ENCODE measurements around the gene PRIMA1. TPM values are rescaled to one million over a fixed set of nuclear protein-coding genes. Genes with fewer than 3 reads are reported as not detected.

PRIMA1 gene
- total and polyA plus RNA-seq, 9 of the 15 experiments (the other 6 are each of a cell fraction or from before 2014, with no cell fraction given) = not detected

DNA sequence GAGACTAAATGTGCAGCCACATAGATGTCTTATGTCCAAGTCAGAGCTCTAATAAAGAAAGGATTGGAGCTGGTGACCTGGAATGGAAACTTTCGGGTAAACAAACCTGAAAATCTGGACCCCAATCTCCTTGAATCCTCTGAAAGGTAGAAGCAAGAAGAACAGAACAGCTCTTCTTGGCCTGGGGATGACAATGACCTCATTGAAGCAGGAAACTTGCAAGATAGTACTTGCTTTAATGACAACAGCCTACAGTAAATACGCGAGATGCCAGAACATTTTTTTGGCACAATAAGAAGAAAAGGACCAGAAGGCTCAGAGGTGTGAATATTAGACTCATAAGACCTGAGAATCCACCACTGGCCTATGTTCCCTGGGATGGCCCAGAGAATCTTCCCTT lies 4.1 kb upstream of the PRIMA1 start:
- Histone ChIP-seq H3K9me1 (ENCODE audit: control insufficient read depth, insufficient read depth, low read length) (no peaks in the 10 kb centered on the region), H3K9me3 (replicated peaks; ENCODE audit: control insufficient read depth, insufficient read depth, low read depth, low read length) (no peaks in the 10 kb centered on the region), H3K36me3 (ENCODE audit: control insufficient read depth, insufficient read depth, low read length) (no peaks in the 10 kb centered on the region), H3K4me1 (replicated peaks in 1 of 2; ENCODE audit: control insufficient read depth in 2 of 2, insufficient read depth in 2 of 2, low read length in 2 of 2) (no peaks in the 10 kb centered on the region; a peak in 1 of 5 replicates), H3K27me3 (ENCODE audit: control insufficient read depth in 2 of 2, insufficient read depth in 2 of 2, low read length in 2 of 2) (peaks cover 0 to 14% of the 10 kb centered on the region in 2 experiments; a peak in 1 of 5 replicates), H3K79me2 (ENCODE audit: control insufficient read depth, insufficient read depth, low read length) (no peaks in the 10 kb centered on the region), H3K9ac (ENCODE audit: insufficient read depth in 1 of 2, low read depth in 2 of 2, low read length in 2 of 2) (no peak overlapping the region), H4K20me1 (replicated peaks; ENCODE audit: control insufficient read depth, insufficient read depth, low read length) (no peaks in the 10 kb centered on the region), H2AFZ (ENCODE audit: low read depth, low read length) (no peak overlapping the region), H3K4me2 (ENCODE audit: insufficient read depth, low read length) (no peak overlapping the region), H3K27ac (ENCODE audit: extremely low read depth, low read depth, low read length) (no peak overlapping the region), H3K4me3 (no peak overlapping the region)
- DNase-seq (ENCODE audit: extremely low read depth in 1 of 4, low spot score in 3 of 4) = no peak
- ATAC-seq = no peak
- in situ Hi-C loops (cut with MboI) = no loop called here
- POLR2A ChIA-PET = no interaction called here
- 4% methylated on average over 3 of the region's 3 CpGs for WGBS (ENCODE audit: insufficient coverage, low coverage, missing lambda C conversion rate)
- intact Hi-C loops (cut with micrococcal nuclease) = no loop called here
- FAIRE-seq = no peak
- CTCF ChIA-PET (ENCODE audit: low intra/inter-chr PET ratio) = no interaction called here
- BruUV-seq (replicated peaks) = no TSS peak
- TF ChIP-seq RBBP5 (IDR thresholded peaks at IDR 0.05; ENCODE audit: borderline replicate concordance, insufficient read depth, low read length, poor library complexity, severe bottlenecking) (no peak), SP2 (IDR thresholded peaks at IDR 0.05; ENCODE audit: extremely low read depth, low read depth, low read length, poor library complexity, severe bottlenecking) (no peak), CBX3 (IDR thresholded peaks at IDR 0.05; ENCODE audit: borderline replicate concordance in 1 of 2, low read length in 2 of 2) (no peak), KDM5B (IDR thresholded peaks at IDR 0.05; ENCODE audit: insufficient replicate concordance, low read depth, low read length) (no peak), KLF13 (tag; IDR thresholded peaks at IDR 0.05; ENCODE audit: borderline replicate concordance, low read depth) (no peak), RREB1 (CRISPR knock-in tag; IDR thresholded peaks at IDR 0.05) (no peak), ELF1 (tag; IDR thresholded peaks at IDR 0.05) (no peak), ZNF324 (CRISPR knock-in tag; IDR thresholded peaks at IDR 0.05) (no peak), POLR2A (conservative IDR thresholded peaks at IDR 0.05) (no peak), ZBED1 (IDR thresholded peaks at IDR 0.05) (no peak), HEY1 (CRISPR knock-in tag; IDR thresholded peaks at IDR 0.05; ENCODE audit: borderline replicate concordance) (no peak), ZKSCAN1 (IDR thresholded peaks at IDR 0.05; ENCODE audit: low read depth, low read length) (no peak), RFX1 (IDR thresholded peaks at IDR 0.05) (no peak), HNRNPH1 (optimal IDR thresholded peaks at IDR 0.05; ENCODE audit: low read depth, low read length) (no peak), CAMTA2 (CRISPR knock-in tag; conservative IDR thresholded peaks at IDR 0.05) (no peak), BACH1 (tag; IDR thresholded peaks at IDR 0.05) (no peak)
- TF ChIP-seq, protein P1, sequence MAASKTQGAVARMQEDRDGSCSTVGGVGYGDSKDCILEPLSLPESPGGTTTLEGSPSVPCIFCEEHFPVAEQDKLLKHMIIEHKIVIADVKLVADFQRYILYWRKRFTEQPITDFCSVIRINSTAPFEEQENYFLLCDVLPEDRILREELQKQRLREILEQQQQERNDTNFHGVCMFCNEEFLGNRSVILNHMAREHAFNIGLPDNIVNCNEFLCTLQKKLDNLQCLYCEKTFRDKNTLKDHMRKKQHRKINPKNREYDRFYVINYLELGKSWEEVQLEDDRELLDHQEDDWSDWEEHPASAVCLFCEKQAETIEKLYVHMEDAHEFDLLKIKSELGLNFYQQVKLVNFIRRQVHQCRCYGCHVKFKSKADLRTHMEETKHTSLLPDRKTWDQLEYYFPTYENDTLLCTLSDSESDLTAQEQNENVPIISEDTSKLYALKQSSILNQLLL (CRISPR knock-in tag; IDR thresholded peaks at IDR 0.05; ENCODE audit: borderline replicate concordance) = no peak
